Liver (tissue), 3 donors: ENCODE results near the gene RBM34.

Experiments used
- CTCF ChIP-seq: fragments of 150-350 bp; IDR thresholded peaks from 2 replicates; pipeline ENCODE4 v1.5.1; 2017; ENCODE audit warnings: improper control_type of control experiment, low read depth, low read length; ENCODE audit not compliant: missing input control
- NR2F2 ChIP-seq: IDR thresholded peaks from 2 replicates; pipeline ENCODE4 v1.6.1; 2016; ENCODE audit warnings: antibody characterized with exemption
- RAD21 ChIP-seq, 2 donors: IDR thresholded peaks; 2 replicates each; pipeline ENCODE4 v1.6.1; 2016; ENCODE audit warnings: antibody characterized with exemption in 2 of 2, mild to moderate bottlenecking in 2 of 2
- REST ChIP-seq: IDR thresholded peaks from 2 replicates; pipeline ENCODE4 v1.6.1; 2016; ENCODE audit warnings: antibody characterized with exemption, mild to moderate bottlenecking
- donor health status: healthy.
- donor health status: healthy.

GRCh38 chr1:235156740-235157139 lies 4.3 kb downstream of the RBM34 start:
- TF ChIP-seq CTCF (no peak), NR2F2 (no peak), RAD21 (IDR thresholded peaks at IDR 0.05) (no peak), REST (no peak)
